IPS-18c (cell line): Measurements from ENCODE around the gene CDH6.
A peak's percentile ranks its signal among the peaks of the same experiment; 100 is the strongest.

Experiments used
- H3K4me3 ChIP-seq: 2 replicates; pipeline ENCODE4 v1.7.0; 2013; ENCODE audit warnings: low read depth, mild to moderate bottlenecking, low read length, moderate library complexity; ENCODE audit not compliant: insufficient read depth
- H3K9me3 ChIP-seq: one replicate; pipeline ENCODE4 v1.6.1; 2013; ENCODE audit warnings: mild to moderate bottlenecking, low read length, moderate library complexity; ENCODE audit not compliant: control insufficient read depth, insufficient read depth

Gene CDH6

DNA sequence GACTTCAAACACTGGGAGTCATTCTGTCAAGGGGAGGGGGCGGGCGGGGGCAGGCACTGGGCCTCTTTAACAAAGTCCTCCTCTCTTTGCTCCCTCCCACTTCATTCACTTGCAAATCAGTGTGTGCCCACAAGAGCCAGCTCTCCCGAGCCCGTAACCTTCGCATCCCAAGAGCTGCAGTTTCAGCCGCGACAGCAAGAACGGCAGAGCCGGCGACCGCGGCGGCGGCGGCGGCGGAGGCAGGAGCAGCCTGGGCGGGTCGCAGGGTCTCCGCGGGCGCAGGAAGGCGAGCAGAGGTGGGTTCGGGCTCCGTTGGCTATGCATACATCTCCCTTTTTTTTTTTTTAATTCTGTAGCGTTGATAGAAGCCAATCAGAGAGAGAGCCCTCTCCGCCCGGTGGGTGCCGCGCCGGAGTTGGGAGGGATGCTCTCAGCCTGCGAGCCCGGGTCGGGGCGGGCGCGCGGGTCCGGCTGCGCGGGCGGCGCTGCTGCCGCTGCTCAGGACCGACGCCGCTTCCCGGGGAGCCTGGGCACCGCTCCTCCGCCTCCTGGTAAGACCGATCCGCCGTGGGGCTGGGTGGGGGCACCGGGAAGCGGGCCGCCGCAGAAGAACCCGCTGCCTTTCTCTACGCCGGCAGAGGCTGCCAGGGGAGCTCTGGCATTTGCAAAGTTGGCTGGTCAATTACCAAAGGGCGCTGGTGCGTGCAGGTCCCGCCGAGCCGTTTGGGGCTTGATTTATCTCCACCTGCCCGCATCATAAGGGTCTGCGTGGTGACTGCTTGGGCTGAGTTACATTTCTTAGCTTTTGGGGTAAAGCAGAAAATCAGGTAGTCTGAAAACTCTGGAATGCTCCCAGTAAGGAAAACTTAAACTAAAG is at the start of gene CDH6:
CDH6 (plus strand) TSS at position 96 of the 877 bp plus-strand sequence. CDS start 73,788 bp downstream, outside the sequence.
- peak within 1 kb of the TSS; percentile 70 for H3K4me3 ChIP-seq
- H3K9me3 ChIP-seq = no peaks in the 10 kb centered on the region

DNA sequence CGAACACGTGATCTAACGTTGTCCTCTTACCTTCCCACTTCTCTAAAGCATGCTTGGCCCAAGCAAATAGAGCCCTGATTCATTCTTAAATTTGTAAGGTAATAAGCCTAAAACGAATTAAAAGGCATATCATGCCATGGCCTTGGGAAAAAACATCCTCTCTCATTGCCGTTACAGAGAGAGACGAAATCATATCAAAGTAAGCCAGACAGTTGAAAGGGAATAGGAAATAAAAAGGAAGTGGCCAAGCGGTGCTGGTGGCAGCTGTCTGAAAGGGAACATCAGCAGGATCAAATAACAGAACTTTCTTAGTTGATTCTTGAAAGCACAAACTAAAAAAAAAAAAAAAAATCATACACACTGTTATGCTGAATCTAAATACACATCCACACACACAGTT is 49.1 kb upstream of the CDH6 start:
- no peaks in the 10 kb centered on the region for H3K9me3 ChIP-seq
- H3K4me3 ChIP-seq = no peak overlapping the region

- no peak overlapping the region for H3K4me3 ChIP-seq
- no peaks in the 10 kb centered on the region for H3K9me3 ChIP-seq
These were observed 44.5 kb upstream of the CDH6 start for GRCh38 chr5:31148959-31149475.

DNA sequence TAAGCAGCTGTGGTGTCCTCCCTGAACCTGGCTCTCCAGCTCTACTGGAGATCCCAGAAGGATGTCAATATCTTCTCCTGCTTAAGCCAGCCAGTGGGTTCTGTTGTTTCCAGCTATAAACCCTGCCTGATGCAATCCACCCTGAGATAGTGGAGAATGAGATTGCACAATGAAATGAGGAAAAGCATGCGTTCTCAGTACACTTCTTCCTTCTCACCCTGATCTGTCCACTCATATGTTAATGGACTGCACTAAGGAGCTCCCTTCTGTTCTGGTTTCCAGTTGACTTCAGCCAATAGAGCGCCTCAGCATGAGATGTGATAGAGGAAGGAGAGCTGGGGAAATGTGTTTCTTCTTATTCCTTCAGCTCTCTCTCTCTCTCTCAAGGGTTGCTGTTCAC is 40.0 kb upstream of the CDH6 start:
- Histone ChIP-seq H3K4me3 (no peak overlapping the region), H3K9me3 (no peaks in the 10 kb centered on the region)

- Histone ChIP-seq H3K9me3 (no peaks in the 10 kb centered on the region), H3K4me3 (no peak overlapping the region)
These were observed 36.8 kb upstream of the CDH6 start for GRCh38 chr5:31156631-31157160.

- H3K4me3 ChIP-seq = no peak overlapping the region
- H3K9me3 ChIP-seq = no peaks in the 10 kb centered on the region
These were observed 35.8 kb upstream of the CDH6 start for GRCh38 chr5:31157720-31158119.

DNA sequence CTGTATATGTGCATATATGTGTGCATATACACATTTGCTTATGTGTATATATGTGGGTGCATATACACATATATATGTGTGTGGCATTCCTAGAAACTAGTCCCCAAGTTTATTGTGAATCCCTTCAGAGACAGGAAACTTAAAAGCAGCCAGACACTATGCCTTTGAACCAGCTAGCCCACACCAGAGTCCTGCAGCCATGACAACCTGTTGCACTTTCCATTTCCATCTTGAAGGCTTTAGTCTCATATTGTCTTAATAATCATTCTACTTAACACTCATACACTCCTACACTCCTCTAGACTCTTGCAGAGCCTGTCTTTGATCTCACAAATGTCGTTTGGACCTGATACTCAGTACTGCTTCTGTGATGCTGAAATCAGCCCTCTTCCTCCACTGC is 34.8 kb upstream of the CDH6 start:
- H3K9me3 ChIP-seq = no peaks in the 10 kb centered on the region
- no peak overlapping the region for H3K4me3 ChIP-seq

DNA sequence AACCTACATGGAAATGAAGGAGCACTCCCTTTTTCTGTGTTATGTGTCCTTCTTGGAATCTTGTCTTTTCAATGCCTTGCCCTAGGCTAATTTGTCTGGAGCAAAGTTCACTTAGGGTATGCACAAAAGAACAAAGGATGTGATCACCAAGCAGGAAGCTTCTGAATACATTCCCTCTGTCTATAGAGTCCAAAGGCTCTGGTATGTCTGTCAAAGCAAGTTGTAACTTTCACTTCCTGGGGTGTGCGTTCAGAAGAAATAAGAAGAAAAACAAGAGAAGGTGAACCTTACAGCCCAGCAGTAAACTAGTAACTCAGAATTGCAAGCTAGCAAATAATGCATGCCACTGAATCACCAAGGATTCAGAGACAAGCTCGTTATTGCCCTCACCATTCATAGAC is 31.7 kb upstream of the CDH6 start:
- Histone ChIP-seq H3K4me3 (no peak overlapping the region), H3K9me3 (no peaks in the 10 kb centered on the region)

- Histone ChIP-seq H3K9me3 (no peaks in the 10 kb centered on the region), H3K4me3 (no peak overlapping the region)
These were observed 27.8 kb upstream of the CDH6 start for GRCh38 chr5:31165729-31166128.

GRCh38 chr5:31169379-31169778 is 24.1 kb upstream of the CDH6 start:
- Histone ChIP-seq H3K4me3 (no peak overlapping the region), H3K9me3 (no peaks in the 10 kb centered on the region)

- no peak overlapping the region for H3K4me3 ChIP-seq
- peaks cover 4% of the 10 kb centered on the region for H3K9me3 ChIP-seq
These were observed 20.6 kb upstream of the CDH6 start for GRCh38 chr5:31172881-31173280.

GRCh38 chr5:31173614-31174013 is 19.9 kb upstream of the CDH6 start:
- Histone ChIP-seq H3K9me3 (peaks cover 4% of the 10 kb centered on the region), H3K4me3 (no peak overlapping the region)

DNA sequence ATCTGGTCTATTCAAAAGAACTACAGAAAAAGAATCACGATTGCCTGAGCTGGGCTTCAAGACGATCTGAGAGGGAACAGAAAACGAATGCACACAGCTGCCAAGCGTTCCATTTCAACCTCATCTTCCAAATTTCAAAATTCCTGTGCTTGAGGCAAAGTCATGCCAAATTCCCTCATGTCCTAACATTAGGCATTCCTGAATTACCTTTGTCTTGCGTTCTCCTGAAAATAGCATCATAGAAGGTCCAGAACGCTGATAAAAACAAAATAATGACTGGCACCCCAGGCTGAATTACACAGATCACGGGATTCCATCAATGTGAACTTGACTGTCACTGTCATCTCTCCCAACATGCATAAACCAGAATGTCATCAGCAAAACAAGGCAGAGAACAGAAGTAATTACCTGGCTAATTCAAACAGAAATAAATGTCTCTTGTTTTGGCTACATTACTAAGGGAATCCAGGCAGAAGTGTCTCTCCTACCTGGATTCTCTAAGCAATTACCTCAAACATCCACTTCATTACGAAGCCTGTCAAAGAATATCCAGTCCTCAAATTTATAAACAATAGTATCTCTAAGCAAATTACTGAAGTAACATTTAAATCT is 12.0 kb upstream of the CDH6 start:
- Histone ChIP-seq H3K9me3 (peaks cover 4% of the 10 kb centered on the region), H3K4me3 (no peak overlapping the region)

DNA sequence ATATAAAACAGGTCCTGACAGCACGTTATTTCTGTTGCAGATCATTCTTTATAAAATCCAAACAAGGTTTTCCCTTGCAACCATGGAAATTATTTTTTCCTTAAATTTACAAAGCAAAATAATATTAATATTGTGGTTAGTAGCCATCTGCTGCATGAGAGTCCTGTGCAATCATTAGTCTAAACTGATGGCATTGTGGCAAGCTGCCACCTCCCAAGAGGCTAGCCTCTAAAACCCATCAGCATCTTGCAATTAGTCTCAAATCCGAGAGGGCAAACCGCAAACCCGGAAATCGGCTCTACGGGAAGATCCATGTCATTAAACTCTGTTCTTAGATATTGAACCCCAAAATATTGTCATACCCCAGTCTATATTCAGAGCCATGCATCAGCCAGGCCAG is 11.3 kb upstream of the CDH6 start:
- peaks cover 4% of the 10 kb centered on the region for H3K9me3 ChIP-seq
- no peak overlapping the region for H3K4me3 ChIP-seq

- Histone ChIP-seq H3K9me3 (no peaks in the 10 kb centered on the region), H3K4me3 (no peak overlapping the region)
These were observed 7.5 kb upstream of the CDH6 start for GRCh38 chr5:31185951-31186350.

DNA sequence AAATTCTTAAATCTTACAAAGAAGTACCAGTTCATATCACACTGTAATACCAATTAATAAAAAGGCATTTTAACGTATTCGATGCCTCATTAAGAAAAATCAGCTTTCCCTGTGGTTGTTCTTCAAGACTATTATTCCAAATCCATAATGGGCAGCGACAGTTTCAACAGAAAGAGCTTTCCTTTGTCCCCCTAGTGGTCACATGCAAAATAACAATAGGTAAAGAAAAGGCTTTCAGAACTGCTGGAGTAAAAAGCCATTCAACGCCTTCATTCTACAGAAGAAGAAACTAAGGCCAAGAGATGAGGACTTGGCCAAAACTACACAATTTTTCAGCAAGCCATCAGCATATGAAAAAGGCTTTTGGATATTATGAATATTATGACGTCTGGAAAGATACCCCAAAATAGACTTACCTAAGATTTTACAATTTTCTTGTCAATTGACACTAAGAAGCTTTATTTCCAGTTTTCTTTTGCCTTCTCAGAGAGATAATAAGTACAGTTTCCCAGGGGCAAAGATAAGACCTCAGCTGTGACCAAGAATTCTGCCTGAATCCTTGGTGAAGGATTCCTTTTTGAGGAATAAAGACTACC is 6.7 kb upstream of the CDH6 start:
- Histone ChIP-seq H3K9me3 (no peaks in the 10 kb centered on the region), H3K4me3 (no peak overlapping the region)

- Histone ChIP-seq H3K9me3 (no peaks in the 10 kb centered on the region), H3K4me3 (no peak overlapping the region)
These were observed 5.9 kb upstream of the CDH6 start for GRCh38 chr5:31187591-31187990.

- no peaks in the 10 kb centered on the region for H3K9me3 ChIP-seq
- H3K4me3 ChIP-seq = no peak overlapping the region
These were observed 1.0 kb upstream of the CDH6 start for GRCh38 chr5:31192442-31192841.
